ENCODE measurements around the gene BCL2L15. TPM values are rescaled to one million over a fixed set of nuclear protein-coding genes. Genes with fewer than 3 reads are reported as not detected.

The BCL2L15 gene
- total and polyA plus RNA-seq, 10 of the 15 experiments (the other 5 are each of a cell fraction or from before 2014, with no cell fraction given), result 0.42 to 1.2 (median 0.59) TPM

- TF ChIP-seq JUNB (IDR thresholded peaks at IDR 0.05) (peak; percentile 59), IKZF1 (conservative IDR thresholded peaks at IDR 0.05) (peak; percentile 87), RCOR1 (conservative IDR thresholded peaks at IDR 0.05; ENCODE audit: low read depth, low read length) (0 out of 2 replicates have a peak, but pooled peaks have one; percentile 15), ATF7 (IDR thresholded peaks at IDR 0.05; ENCODE audit: low read depth) (peak; percentile 63), PAX5 (IDR thresholded peaks at IDR 0.05; ENCODE audit: borderline replicate concordance, low read depth, low read length) (no peak; the same call in 1 of the 2 replicates), CBX5 (IDR thresholded peaks at IDR 0.05; ENCODE audit: low read depth) (no peak), SPI1 (IDR thresholded peaks at IDR 0.05; ENCODE audit: borderline replicate concordance, insufficient read depth, low read depth, low read length) (peak; percentile 99), POLR2AphosphoS2 (IDR thresholded peaks at IDR 0.05; ENCODE audit: low read depth, low read length) (no peak), TCF12 (IDR thresholded peaks at IDR 0.05; ENCODE audit: low read depth, low read length) (0 out of 2 replicates have a peak, but pooled peaks have one; percentile 50), BCL11A (IDR thresholded peaks at IDR 0.05; ENCODE audit: low read depth, low read length) (peak; percentile 89), ATF2 (IDR thresholded peaks at IDR 0.05; ENCODE audit: low read length) (peak; percentile 46), TBL1XR1 (IDR thresholded peaks at IDR 0.05; ENCODE audit: low read depth, low read length) (peak; percentile 74; the same call in 1 of the 2 replicates), MTA2 (IDR thresholded peaks at IDR 0.05; ENCODE audit: low read depth) (peak; percentile 76), MEF2A (IDR thresholded peaks at IDR 0.05; ENCODE audit: insufficient read depth, low read depth, low read length) (peak; percentile 91), CREM (IDR thresholded peaks at IDR 0.05; ENCODE audit: low read depth) (peak; percentile 56; the same call in 1 of the 2 replicates), CHD2 (IDR thresholded peaks at IDR 0.05; ENCODE audit: borderline replicate concordance, low read depth, low read length) (0 out of 2 replicates have a peak, but pooled peaks have one; percentile 29)
These were observed 27.8 kb downstream of the BCL2L15 start (continued) for GRCh38 chr1:113859478-113860175.

Data from GM12878 (cell line).